ENCODE measurements around the gene LRP11.
A peak's percentile ranks its signal among the peaks of the same experiment; 100 is the strongest.

LRP11 gene

GRCh38 chr6:149905371-149905910, 41.3 kb upstream of the LRP11 start:
- no peaks in the 10 kb centered on the region for H3K4me1 ChIP-seq (ENCODE audit: control insufficient read depth, insufficient read depth, low read length)
- no peak overlapping the region for H3K4me3 ChIP-seq (ENCODE audit: low read length)
- H3K36me3 ChIP-seq (ENCODE audit: control insufficient read depth, insufficient read depth, low read length, severe bottlenecking), result no peaks in the 10 kb centered on the region
- DNase-seq (ENCODE audit: low read depth), result no peak
- no peaks in the 10 kb centered on the region for H3K27me3 ChIP-seq (replicated peaks; ENCODE audit: control insufficient read depth, insufficient read depth, low read length)
- H3K9ac ChIP-seq (ENCODE audit: low read length), result no peak overlapping the region
- peaks cover 8% of the 10 kb centered on the region for H3K9me3 ChIP-seq (ENCODE audit: control insufficient read depth, low read length)

GRCh38 chr6:149904661-149905370, 40.7 kb upstream of the LRP11 start:
- no peak for DNase-seq (ENCODE audit: low read depth)
- no peaks in the 10 kb centered on the region for H3K27me3 ChIP-seq (replicated peaks; ENCODE audit: control insufficient read depth, insufficient read depth, low read length)

GRCh38 chr6:149903938-149904611, 39.9 kb upstream of the LRP11 start:
- no peak for DNase-seq (ENCODE audit: low read depth)
- peaks cover 9% of the 10 kb centered on the region for H3K4me1 ChIP-seq (ENCODE audit: control insufficient read depth, insufficient read depth, low read length)
- H3K27me3 ChIP-seq (replicated peaks; ENCODE audit: control insufficient read depth, insufficient read depth, low read length), result no peaks in the 10 kb centered on the region
- H3K9ac ChIP-seq (ENCODE audit: low read length), result no peak overlapping the region
- H3K4me3 ChIP-seq (ENCODE audit: low read length), result no peak overlapping the region
- peaks cover 8% of the 10 kb centered on the region for H3K9me3 ChIP-seq (ENCODE audit: control insufficient read depth, low read length)
- H3K36me3 ChIP-seq (ENCODE audit: control insufficient read depth, insufficient read depth, low read length, severe bottlenecking), result no peaks in the 10 kb centered on the region

More at GRCh38 chr6:149904661-149905370, 40.7 kb upstream of the LRP11 start:
- Histone ChIP-seq H3K4me1 (ENCODE audit: control insufficient read depth, insufficient read depth, low read length) (peaks cover 2% of the 10 kb centered on the region), H3K9ac (ENCODE audit: low read length) (no peak overlapping the region), H3K9me3 (ENCODE audit: control insufficient read depth, low read length) (peaks cover 8% of the 10 kb centered on the region), H3K4me3 (ENCODE audit: low read length) (no peak overlapping the region), H3K36me3 (ENCODE audit: control insufficient read depth, insufficient read depth, low read length, severe bottlenecking) (no peaks in the 10 kb centered on the region)

GRCh38 chr6:149901444-149902140, 37.4 kb upstream of the LRP11 start:
- Histone ChIP-seq H3K4me3 (ENCODE audit: low read length) (no peak overlapping the region), H3K36me3 (ENCODE audit: control insufficient read depth, insufficient read depth, low read length, severe bottlenecking) (no peaks in the 10 kb centered on the region), H3K9ac (ENCODE audit: low read length) (no peak overlapping the region), H3K9me3 (ENCODE audit: control insufficient read depth, low read length) (no peaks in the 10 kb centered on the region), H3K27me3 (replicated peaks; ENCODE audit: control insufficient read depth, insufficient read depth, low read length) (no peaks in the 10 kb centered on the region), H3K4me1 (ENCODE audit: control insufficient read depth, insufficient read depth, low read length) (peaks cover 27% of the 10 kb centered on the region)
- DNase-seq (ENCODE audit: low read depth), result no peak

- no peak for DNase-seq (ENCODE audit: low read depth)
- Histone ChIP-seq H3K9ac (ENCODE audit: low read length) (no peak overlapping the region), H3K27me3 (replicated peaks; ENCODE audit: control insufficient read depth, insufficient read depth, low read length) (no peaks in the 10 kb centered on the region), H3K4me1 (ENCODE audit: control insufficient read depth, insufficient read depth, low read length) (peaks cover 35% of the 10 kb centered on the region), H3K9me3 (ENCODE audit: control insufficient read depth, low read length) (no peaks in the 10 kb centered on the region), H3K36me3 (ENCODE audit: control insufficient read depth, insufficient read depth, low read length, severe bottlenecking) (no peaks in the 10 kb centered on the region), H3K4me3 (ENCODE audit: low read length) (no peak overlapping the region)
These were observed 36.7 kb upstream of the LRP11 start for GRCh38 chr6:149900620-149901443.

GRCh38 chr6:149899926-149900619, 35.9 kb upstream of the LRP11 start:
- Histone ChIP-seq H3K4me1 (ENCODE audit: control insufficient read depth, insufficient read depth, low read length) (peaks cover 43% of the 10 kb centered on the region), H3K9ac (ENCODE audit: low read length) (no peak overlapping the region), H3K27me3 (replicated peaks; ENCODE audit: control insufficient read depth, insufficient read depth, low read length) (no peaks in the 10 kb centered on the region), H3K9me3 (ENCODE audit: control insufficient read depth, low read length) (no peaks in the 10 kb centered on the region), H3K36me3 (ENCODE audit: control insufficient read depth, insufficient read depth, low read length, severe bottlenecking) (no peaks in the 10 kb centered on the region), H3K4me3 (ENCODE audit: low read length) (no peak overlapping the region)
- DNase-seq (ENCODE audit: low read depth), result no peak

- DNase-seq (ENCODE audit: low read depth), result no peak
- Histone ChIP-seq H3K27me3 (replicated peaks; ENCODE audit: control insufficient read depth, insufficient read depth, low read length) (no peaks in the 10 kb centered on the region), H3K9ac (ENCODE audit: low read length) (no peak overlapping the region)
These were observed 35.3 kb upstream of the LRP11 start for GRCh38 chr6:149899486-149899885.

GRCh38 chr6:149898966-149899365, 34.8 kb upstream of the LRP11 start:
- Histone ChIP-seq H3K9ac (ENCODE audit: low read length) (no peak overlapping the region), H3K9me3 (ENCODE audit: control insufficient read depth, low read length) (no peaks in the 10 kb centered on the region), H3K4me3 (ENCODE audit: low read length) (no peak overlapping the region), H3K4me1 (ENCODE audit: control insufficient read depth, insufficient read depth, low read length) (peaks cover 49% of the 10 kb centered on the region), H3K36me3 (ENCODE audit: control insufficient read depth, insufficient read depth, low read length, severe bottlenecking) (no peaks in the 10 kb centered on the region), H3K27me3 (replicated peaks; ENCODE audit: control insufficient read depth, insufficient read depth, low read length) (no peaks in the 10 kb centered on the region)
- DNase-seq (ENCODE audit: low read depth), result no peak

More at GRCh38 chr6:149899486-149899885, 35.3 kb upstream of the LRP11 start:
- H3K36me3 ChIP-seq (ENCODE audit: control insufficient read depth, insufficient read depth, low read length, severe bottlenecking), result no peaks in the 10 kb centered on the region
- peaks cover 48% of the 10 kb centered on the region for H3K4me1 ChIP-seq (ENCODE audit: control insufficient read depth, insufficient read depth, low read length)
- no peaks in the 10 kb centered on the region for H3K9me3 ChIP-seq (ENCODE audit: control insufficient read depth, low read length)
- no peak overlapping the region for H3K4me3 ChIP-seq (ENCODE audit: low read length)

- no peak for DNase-seq (ENCODE audit: low read depth)
- Histone ChIP-seq H3K4me3 (ENCODE audit: low read length) (peak within 1 kb of the TSS; percentile 82), H3K4me1 (ENCODE audit: control insufficient read depth, insufficient read depth, low read length) (peaks cover 49% of the 10 kb centered on the region), H3K27me3 (replicated peaks; ENCODE audit: control insufficient read depth, insufficient read depth, low read length) (no peaks in the 10 kb centered on the region), H3K36me3 (ENCODE audit: control insufficient read depth, insufficient read depth, low read length, severe bottlenecking) (no peaks in the 10 kb centered on the region), H3K9ac (ENCODE audit: low read length) (peak within 1 kb of the TSS; percentile 88), H3K9me3 (ENCODE audit: control insufficient read depth, low read length) (no peaks in the 10 kb centered on the region)
These were observed 33.9 kb upstream of the LRP11 start, which contains the start of gene RAET1E for GRCh38 chr6:149897855-149898744. Gene RAET1E, minus strand, starts transcription at chr6:149898113. Its CDS starts 7,212 bp downstream, at chr6:149890901.

Measured in adipocyte (in vitro differentiated cells).